ENCODE measurements around the gene ACSL5. TPM values are rescaled to one million over a fixed set of nuclear protein-coding genes. Genes with fewer than 3 reads are reported as not detected.

ACSL5 gene
- total and polyA plus RNA-seq, 2 experiments from 2014 or later = not detected

GRCh38 chr10:112466802-112467201, 92.9 kb downstream of the ACSL5 start:
- peaks cover 3% of the 10 kb centered on the region; the same call in 1 of the 3 replicates for H3K9me3 Mint-ChIP-seq
- Histone ChIP-seq H3K79me2 (replicated peaks; ENCODE audit: insufficient read depth) (no peaks in the 10 kb centered on the region), H3F3A (replicated peaks; ENCODE audit: low read depth) (no peaks in the 10 kb centered on the region), H3K4me3 (no peak overlapping the region), H4K20me1 (replicated peaks; ENCODE audit: insufficient read depth) (no peaks in the 10 kb centered on the region), H3K4me1 (ENCODE audit: insufficient read depth) (no peaks in the 10 kb centered on the region), H3K27ac (ENCODE audit: low read depth) (no peak overlapping the region), H3K9me2 (ENCODE audit: insufficient read depth) (no peaks in the 10 kb centered on the region), H3K4me2 (no peak overlapping the region), H3K27me3 (ENCODE audit: insufficient read depth) (no peaks in the 10 kb centered on the region), H2AFZ (no peak overlapping the region), H3K36me3 (ENCODE audit: insufficient read depth) (peaks cover 15% of the 10 kb centered on the region; the same call in 1 of the 2 replicates)
- no peak overlapping the region for H3K27ac Mint-ChIP-seq
- peaks cover under 1% of the 10 kb centered on the region; the same call in 1 of the 3 replicates for H3K4me1 Mint-ChIP-seq
- H3K4me3 Mint-ChIP-seq = no peak overlapping the region
- no peaks in the 10 kb centered on the region for H3K27me3 Mint-ChIP-seq (ENCODE audit: insufficient read depth, low read depth, poor library complexity)
- ATAC-seq (no peak), DNase-seq (ENCODE audit: low spot score) (no peak)
- peaks cover 30% of the 10 kb centered on the region for H3K36me3 Mint-ChIP-seq (ENCODE audit: low read depth)
- TF ChIP-seq ZNF331 (CRISPR knock-in tag; IDR thresholded peaks at IDR 0.05; ENCODE audit: low read depth) (no peak), EZH2 (IDR thresholded peaks at IDR 0.05; ENCODE audit: low read depth, unreplicated experiment) (no peak), JUNB (IDR thresholded peaks at IDR 0.05; ENCODE audit: unreplicated experiment) (no peak), NANOG (IDR thresholded peaks at IDR 0.05; ENCODE audit: borderline replicate concordance) (no peak), REST (IDR thresholded peaks at IDR 0.05; ENCODE audit: unreplicated experiment) (no peak), POLR2AphosphoS5 (IDR thresholded peaks at IDR 0.05; ENCODE audit: low read depth) (no peak), EZH2phosphoT487 (IDR thresholded peaks at IDR 0.05; ENCODE audit: unreplicated experiment) (no peak), ZNF462 (CRISPR knock-in tag; IDR thresholded peaks at IDR 0.05) (no peak), ETS1 (IDR thresholded peaks at IDR 0.05) (no peak), CREB1 (CRISPR knock-in tag; IDR thresholded peaks at IDR 0.05; ENCODE audit: low read depth) (no peak), STAT1 (IDR thresholded peaks at IDR 0.05; ENCODE audit: unreplicated experiment) (no peak), ZNF114 (CRISPR knock-in tag; IDR thresholded peaks at IDR 0.05) (no peak), CTCF (conservative IDR thresholded peaks at IDR 0.05; ENCODE audit: low read depth in 2 of 2) (no peak)

All from GM23338 (cell line).